Immature natural killer cell (primary cell): ENCODE measurements around the gene COL17A1. TPM values are rescaled to one million over a fixed set of nuclear protein-coding genes. Genes with fewer than 3 reads are reported as not detected.

Experiments
- DNase-seq, 3 donors: peaks; one replicate each; pipeline ENCODE4 v3.0.0; 2022; ENCODE audit warnings: mixed read lengths in 1 of 3
- H3K27ac Mint-ChIP-seq, 6 donors: one replicate each; pipeline ENCODE4 v1.8.0; 2020; ENCODE audit warnings: mixed read lengths in 6 of 6, mild to moderate bottlenecking in 5 of 6, inconsistent platforms in 4 of 6, moderate library complexity in 3 of 6
- H3K27me3 Mint-ChIP-seq, 3 donors: one replicate each; pipeline ENCODE4 v1.8.0; 2020 to 2021; ENCODE audit warnings: low read depth in 3 of 3, mild to moderate bottlenecking in 3 of 3, mixed read lengths in 3 of 3, moderate library complexity in 3 of 3, inconsistent platforms in 1 of 3
- H3K36me3 Mint-ChIP-seq, 3 donors: one replicate each; pipeline ENCODE4 v1.8.0; 2020; ENCODE audit warnings: mixed read lengths in 3 of 3, inconsistent platforms in 2 of 3, mild to moderate bottlenecking in 2 of 3
- H3K4me1 Mint-ChIP-seq, 2 donors: one replicate each; pipeline ENCODE4 v1.8.0; 2020; ENCODE audit warnings: inconsistent platforms in 2 of 2, mild to moderate bottlenecking in 2 of 2, mixed read lengths in 2 of 2, moderate library complexity in 1 of 2
- H3K4me3 Mint-ChIP-seq, 5 donors: one replicate each; pipeline ENCODE4 v1.8.0; 2020; ENCODE audit warnings: mild to moderate bottlenecking in 5 of 5, mixed read lengths in 5 of 5, inconsistent platforms in 3 of 5, moderate library complexity in 3 of 5
- H3K9me3 Mint-ChIP-seq, 6 donors: one replicate each; pipeline ENCODE4 v1.8.0; 2020; ENCODE audit warnings: mild to moderate bottlenecking in 6 of 6, mixed read lengths in 6 of 6, inconsistent platforms in 4 of 6, moderate library complexity in 3 of 6
- polyA plus RNA-seq, 3 donors: library from polyadenylated mRNA; unstranded; fragments of 300-500 nt; fragmentation: Illumina TruSeq; gene quantifications; one replicate each; pipeline ENCODE4 v1.2.3, GENCODE V29; 2021

COL17A1 gene
- polyA plus RNA-seq, 3 donors from 2014 or later: not detected

GRCh38 chr10:103998805-103999204, 86.9 kb downstream of the COL17A1 start:
- DNase-seq: no peak
- Mint-ChIP-seq H3K4me3 (no peak overlapping the region), H3K9me3 (no peaks in the 10 kb centered on the region), H3K27ac (no peak overlapping the region), H3K36me3 (peaks cover 33 to 48% (median 33%) of the 10 kb centered on the region in 3 donors), H3K4me1 (peaks cover 22 to 50% of the 10 kb centered on the region in 2 donors), H3K27me3 (no peaks in the 10 kb centered on the region)

- peaks cover 28 to 44% of the 10 kb centered on the region in 2 donors for H3K4me1 Mint-ChIP-seq
- H3K27me3 Mint-ChIP-seq: no peaks in the 10 kb centered on the region
- no peaks in the 10 kb centered on the region for H3K9me3 Mint-ChIP-seq
- peak overlapping the region in 5 of 6 donors; percentile 20 to 69 (median 49) for H3K27ac Mint-ChIP-seq
- DNase-seq: no peak
- no peak overlapping the region for H3K4me3 Mint-ChIP-seq
- peaks cover 14 to 29% (median 19%) of the 10 kb centered on the region in 3 donors for H3K36me3 Mint-ChIP-seq
These were observed 90.5 kb downstream of the COL17A1 start for GRCh38 chr10:103995134-103995533.

- Mint-ChIP-seq H3K27ac (no peak overlapping the region), H3K9me3 (no peaks in the 10 kb centered on the region), H3K36me3 (peaks cover 4 to 12% (median 12%) of the 10 kb centered on the region in 3 donors), H3K4me1 (peaks cover 52 to 67% of the 10 kb centered on the region in 2 donors), H3K27me3 (no peaks in the 10 kb centered on the region), H3K4me3 (no peak overlapping the region)
- DNase-seq: no peak
These were observed 94.1 kb downstream of the COL17A1 start for GRCh38 chr10:103991393-103992128.

GRCh38 chr10:103990531-103990930, 95.1 kb downstream of the COL17A1 start:
- Mint-ChIP-seq H3K27ac (peak overlapping the region; percentile 47 to 70 (median 55)), H3K4me3 (peak overlapping the region in 1 of 5 donors; percentile 7), H3K9me3 (no peaks in the 10 kb centered on the region), H3K27me3 (no peaks in the 10 kb centered on the region), H3K4me1 (peaks cover 51 to 70% of the 10 kb centered on the region in 2 donors), H3K36me3 (peaks cover 4 to 10% (median 10%) of the 10 kb centered on the region in 3 donors)
- DNase-seq: no peak

- Mint-ChIP-seq H3K27ac (peak overlapping the region; percentile 29 to 83 (median 49)), H3K36me3 (peaks cover 4 to 10% (median 10%) of the 10 kb centered on the region in 3 donors), H3K4me1 (peaks cover 50 to 70% of the 10 kb centered on the region in 2 donors), H3K4me3 (peak overlapping the region in 2 of 5 donors; percentile 12 to 26), H3K27me3 (no peaks in the 10 kb centered on the region), H3K9me3 (no peaks in the 10 kb centered on the region)
- DNase-seq: no peak
These were observed 95.6 kb downstream of the COL17A1 start for GRCh38 chr10:103990121-103990520.

- H3K4me1 Mint-ChIP-seq: peaks cover 79 to 95% of the 10 kb centered on the region in 2 donors
These were observed 99.3 kb downstream of the COL17A1 start for GRCh38 chr10:103986360-103986759.

GRCh38 chr10:103985726-103986125, 100.0 kb downstream of the COL17A1 start:
- Mint-ChIP-seq H3K4me3 (no peak overlapping the region), H3K4me1 (peaks cover 84 to 98% of the 10 kb centered on the region in 2 donors), H3K36me3 (no peaks in the 10 kb centered on the region), H3K27ac (peak overlapping the region in 3 of 6 donors; percentile 81 to 91 (median 82)), H3K27me3 (no peaks in the 10 kb centered on the region), H3K9me3 (no peaks in the 10 kb centered on the region)
- DNase-seq: no peak

More at GRCh38 chr10:103986360-103986759, 99.3 kb downstream of the COL17A1 start:
- Mint-ChIP-seq H3K27me3 (no peaks in the 10 kb centered on the region), H3K4me3 (peak overlapping the region in 4 of 5 donors; percentile 28 to 78 (median 48)), H3K27ac (peak overlapping the region; percentile 81 to 92 (median 88)), H3K36me3 (no peaks in the 10 kb centered on the region), H3K9me3 (no peaks in the 10 kb centered on the region)
- peak in 2 of 3 donors; percentile 25 to 67 for DNase-seq

GRCh38 chr10:103983367-103983911, 102.2 kb downstream of the COL17A1 start:
- peaks cover 75 to 92% of the 10 kb centered on the region in 2 donors for H3K4me1 Mint-ChIP-seq
- no peaks in the 10 kb centered on the region for H3K9me3 Mint-ChIP-seq
- peak; percentile 52 to 57 (median 54) for DNase-seq
- H3K4me3 Mint-ChIP-seq: peak overlapping the region; percentile 79 to 92 (median 84)
- H3K27me3 Mint-ChIP-seq: no peaks in the 10 kb centered on the region
- H3K27ac Mint-ChIP-seq: peak overlapping the region; percentile 82 to 95 (median 92)
- H3K36me3 Mint-ChIP-seq: no peaks in the 10 kb centered on the region

- peaks cover 70 to 89% of the 10 kb centered on the region in 2 donors for H3K4me1 Mint-ChIP-seq
- no peaks in the 10 kb centered on the region for H3K27me3 Mint-ChIP-seq
- peak overlapping the region; percentile 82 to 93 (median 92) for H3K27ac Mint-ChIP-seq
- no peak for DNase-seq
- H3K4me3 Mint-ChIP-seq: peak overlapping the region; percentile 79 to 92 (median 84)
- no peaks in the 10 kb centered on the region for H3K36me3 Mint-ChIP-seq
- H3K9me3 Mint-ChIP-seq: no peaks in the 10 kb centered on the region
These were observed 103.0 kb downstream of the COL17A1 start for GRCh38 chr10:103982639-103983038.

Other genes with a start within 250 kb of the COL17A1 start
- gene SH3PXD2A, start 230.3 kb downstream of the COL17A1 start, polyA plus RNA-seq: under 1 TPM in 2 of 3 donors, not detected in 1; 0.07 to 0.43 TPM
- 100 to 1,000 TPM in 1 of 3 donors, 10 to 100 TPM in 2; 81.1 to 101 (median 82.8) TPM for gene STN1, start 167.7 kb downstream of the COL17A1 start, polyA plus RNA-seq
- gene SLK, start 118.7 kb downstream of the COL17A1 start, polyA plus RNA-seq: 1 to 10 TPM; 4.1 to 8.6 (median 5.0) TPM
- 10 to 100 TPM; 15.7 to 19.0 (median 16.7) TPM for gene SFR1, start 36.3 kb upstream of the COL17A1 start, polyA plus RNA-seq
- gene CFAP43, start 146.5 kb upstream of the COL17A1 start, polyA plus RNA-seq: under 1 TPM in 1 of 3 donors, not detected in 2; 0.19 TPM
- gene GSTO1, start 169.0 kb upstream of the COL17A1 start, polyA plus RNA-seq: 100 to 1,000 TPM; 162 to 223 (median 166) TPM
- 1 to 10 TPM in 1 of 3 donors, under 1 TPM in 2; 0.16 to 1.6 (median 0.85) TPM for gene GSTO2, start 183.3 kb upstream of the COL17A1 start, polyA plus RNA-seq